ENCODE measurements around the gene PCDHB15. TPM values are rescaled to one million over a fixed set of nuclear protein-coding genes. Genes with fewer than 3 reads are reported as not detected.

Gene PCDHB15
- polyA plus RNA-seq, 3 donors from 2014 or later: 0.16 TPM; not detected in 2

DNA sequence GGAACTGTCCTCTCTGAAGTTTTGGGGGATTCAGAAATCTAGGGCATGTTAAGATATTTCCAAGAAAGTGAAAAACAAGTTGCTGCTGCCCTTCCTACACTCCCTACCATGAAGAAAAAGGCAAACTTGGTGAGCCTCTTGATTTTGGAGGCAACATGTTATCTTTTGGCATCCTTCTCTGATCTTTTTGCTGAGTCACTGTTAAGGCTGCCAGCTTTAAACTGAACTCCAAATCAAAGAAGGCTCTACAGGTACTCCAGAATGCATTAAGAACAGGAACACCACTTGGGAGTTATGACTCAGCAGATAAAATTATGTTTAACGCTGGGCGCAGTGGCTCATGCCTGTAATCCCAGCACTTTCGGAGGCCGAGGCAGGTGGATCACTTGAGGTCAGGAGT is 24.0 kb downstream of the PCDHB15 start:
- peaks cover 39 to 95% (median 87%) of the 10 kb centered on the region in 6 donors for H3K9me3 Mint-ChIP-seq
- H3K4me1 Mint-ChIP-seq: no peaks in the 10 kb centered on the region
- H3K36me3 Mint-ChIP-seq: peaks cover 21 to 34% (median 29%) of the 10 kb centered on the region in 3 donors
- H3K27ac Mint-ChIP-seq: no peak overlapping the region
- H3K27me3 Mint-ChIP-seq (ENCODE audit: low read depth in 3 of 3): peaks cover 0 to 5% (median 0%) of the 10 kb centered on the region in 3 donors
- no peak overlapping the region for H3K4me3 Mint-ChIP-seq
- DNase-seq: no peak

DNA sequence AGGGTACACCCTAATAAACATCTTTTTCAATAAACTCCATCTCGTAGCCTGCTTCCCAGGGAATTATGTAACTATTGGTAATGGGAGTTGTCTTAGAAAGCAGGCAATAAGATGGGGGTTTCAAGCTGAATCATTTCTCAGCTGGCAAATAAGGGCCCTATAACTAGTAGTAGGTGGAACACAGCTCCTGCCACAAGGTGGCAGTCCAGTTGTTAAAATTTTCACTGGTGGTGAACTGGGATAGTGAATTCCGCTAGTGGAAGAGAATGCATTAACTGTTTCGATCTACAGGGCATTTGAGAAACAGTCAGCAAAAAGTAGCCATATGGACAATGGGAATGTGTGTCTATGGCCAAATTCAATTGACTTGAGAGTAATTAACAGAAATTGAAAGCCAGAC is 27.7 kb downstream of the PCDHB15 start:
- Mint-ChIP-seq H3K36me3 (peaks cover 15 to 33% (median 21%) of the 10 kb centered on the region in 3 donors), H3K4me3 (no peak overlapping the region), H3K9me3 (peaks cover 31 to 92% (median 80%) of the 10 kb centered on the region in 6 donors), H3K27me3 (ENCODE audit: low read depth in 3 of 3) (no peaks in the 10 kb centered on the region), H3K27ac (no peak overlapping the region), H3K4me1 (no peaks in the 10 kb centered on the region)
- no peak for DNase-seq

DNA sequence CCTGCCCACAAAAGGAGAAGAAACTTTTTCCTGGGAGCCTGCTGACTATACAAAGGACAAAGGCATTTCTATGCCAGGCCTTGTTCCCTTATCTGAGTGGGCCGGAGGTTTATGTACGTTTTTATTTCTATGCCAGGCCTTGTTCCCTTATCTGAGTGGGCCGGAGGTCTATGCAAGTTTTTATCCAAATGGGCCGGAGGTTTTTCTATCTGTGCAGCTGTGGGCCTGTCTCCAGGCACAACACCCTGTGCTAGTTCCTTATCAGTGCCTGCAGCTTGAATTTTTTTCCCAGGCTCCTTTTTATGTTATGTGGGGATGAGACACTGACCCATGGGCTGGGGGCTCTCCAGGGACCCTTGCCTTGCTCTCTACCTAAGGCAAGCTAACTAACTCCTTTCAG is 53.2 kb downstream of the PCDHB15 start:
- no peak for DNase-seq
- no peak overlapping the region for H3K4me3 Mint-ChIP-seq
- no peak overlapping the region for H3K27ac Mint-ChIP-seq
- peaks cover 0 to 4% of the 10 kb centered on the region in 2 donors for H3K4me1 Mint-ChIP-seq
- H3K36me3 Mint-ChIP-seq: peaks cover 26 to 43% (median 36%) of the 10 kb centered on the region in 3 donors
- peaks cover 0 to 3% (median 2%) of the 10 kb centered on the region in 3 donors for H3K27me3 Mint-ChIP-seq (ENCODE audit: low read depth in 3 of 3)
- peaks cover 40 to 91% (median 74%) of the 10 kb centered on the region in 6 donors for H3K9me3 Mint-ChIP-seq

Other genes starting within 250 kb of the PCDHB15 start
- not detected for gene PCDHB1, start 194.0 kb upstream of the PCDHB15 start, polyA plus RNA-seq
- gene PCDHB2, start 150.8 kb upstream of the PCDHB15 start, polyA plus RNA-seq: not detected
- not detected for gene PCDHB3, start 144.9 kb upstream of the PCDHB15 start, polyA plus RNA-seq
- gene PCDHB4, start 123.6 kb upstream of the PCDHB15 start, polyA plus RNA-seq: not detected
- not detected for gene PCDHB5, start 110.2 kb upstream of the PCDHB15 start, polyA plus RNA-seq
- not detected for gene PCDHB6, start 95.3 kb upstream of the PCDHB15 start, polyA plus RNA-seq
- gene PCDHB7, start 72.8 kb upstream of the PCDHB15 start, polyA plus RNA-seq: not detected
- not detected for gene PCDHB8, start 67.6 kb upstream of the PCDHB15 start, polyA plus RNA-seq
- gene PCDHB16, start 63.0 kb upstream of the PCDHB15 start, polyA plus RNA-seq: not detected
- not detected for gene PCDHB9, start 58.2 kb upstream of the PCDHB15 start, polyA plus RNA-seq
- gene PCDHB10, start 53.0 kb upstream of the PCDHB15 start, polyA plus RNA-seq: not detected
- not detected for gene PCDHB11, start 45.8 kb upstream of the PCDHB15 start, polyA plus RNA-seq
- gene PCDHB12, start 36.7 kb upstream of the PCDHB15 start, polyA plus RNA-seq: not detected
- gene PCDHB13, start 31.5 kb upstream of the PCDHB15 start, polyA plus RNA-seq: not detected
- gene PCDHB14, start 22.1 kb upstream of the PCDHB15 start, polyA plus RNA-seq: not detected
- gene SLC25A2, start 58.7 kb downstream of the PCDHB15 start, polyA plus RNA-seq: not detected
- gene TAF7, start 75.4 kb downstream of the PCDHB15 start, polyA plus RNA-seq: 100 to 1,000 TPM; 136 to 191 (median 151) TPM
- not detected for gene PCDHGA1, start 85.1 kb downstream of the PCDHB15 start, polyA plus RNA-seq
- not detected for gene PCDHGA2, start 93.4 kb downstream of the PCDHB15 start, polyA plus RNA-seq
- under 1 TPM in 1 of 3 donors, not detected in 2; 0.11 TPM for gene PCDHGA3, start 98.4 kb downstream of the PCDHB15 start, polyA plus RNA-seq
- gene PCDHGB1, start 104.7 kb downstream of the PCDHB15 start, polyA plus RNA-seq: not detected
- under 1 TPM in 2 of 3 donors, not detected in 1; 0.10 to 0.11 TPM for gene PCDHGA4, start 109.6 kb downstream of the PCDHB15 start, polyA plus RNA-seq
- gene PCDHGB2, start 114.6 kb downstream of the PCDHB15 start, polyA plus RNA-seq: not detected
- not detected for gene PCDHGA5, start 118.8 kb downstream of the PCDHB15 start, polyA plus RNA-seq
- gene PCDHGB3, start 124.8 kb downstream of the PCDHB15 start, polyA plus RNA-seq: under 1 TPM in 2 of 3 donors, not detected in 1; 0.06 to 0.15 TPM
- gene PCDHGA6, start 128.5 kb downstream of the PCDHB15 start, polyA plus RNA-seq: not detected
- gene PCDHGA7, start 137.3 kb downstream of the PCDHB15 start, polyA plus RNA-seq: not detected
- under 1 TPM in 1 of 3 donors, not detected in 2; 0.13 TPM for gene PCDHGB4, start 142.3 kb downstream of the PCDHB15 start, polyA plus RNA-seq
- gene PCDHGA8, start 147.2 kb downstream of the PCDHB15 start, polyA plus RNA-seq: under 1 TPM in 1 of 3 donors, not detected in 2; 0.07 TPM
- 1 to 10 TPM in 2 of 3 donors, under 1 TPM in 1; 0.36 to 2.1 (median 2.0) TPM for gene PCDHGB5, start 152.6 kb downstream of the PCDHB15 start, polyA plus RNA-seq
- gene PCDHGA9, start 157.4 kb downstream of the PCDHB15 start, polyA plus RNA-seq: under 1 TPM in 1 of 3 donors, not detected in 2; 0.04 TPM
- gene PCDHGB6, start 162.6 kb downstream of the PCDHB15 start, polyA plus RNA-seq: 1 to 10 TPM in 1 of 3 donors, under 1 TPM in 1, not detected in 1; 0.38 to 1.9 TPM
- under 1 TPM in 1 of 3 donors, not detected in 2; 0.43 TPM for gene PCDHGA10, start 167.6 kb downstream of the PCDHB15 start, polyA plus RNA-seq
- gene PCDHGB7, start 172.3 kb downstream of the PCDHB15 start, polyA plus RNA-seq: under 1 TPM in 1 of 3 donors, not detected in 2; 0.13 TPM
- gene PCDHGA11, start 175.7 kb downstream of the PCDHB15 start, polyA plus RNA-seq: under 1 TPM in 1 of 3 donors, not detected in 2; 0.11 TPM
- gene PCDHGA12, start 185.1 kb downstream of the PCDHB15 start, polyA plus RNA-seq: under 1 TPM in 1 of 3 donors, not detected in 2; 0.25 TPM
- gene PCDHGC3, start 230.6 kb downstream of the PCDHB15 start, polyA plus RNA-seq: 1 to 10 TPM in 1 of 3 donors, under 1 TPM in 2; 0.63 to 1.3 (median 0.77) TPM
- not detected for gene PCDHGC4, start 239.6 kb downstream of the PCDHB15 start, polyA plus RNA-seq
- not detected for gene PCDHGC5, start 243.7 kb downstream of the PCDHB15 start, polyA plus RNA-seq

Measured in immature natural killer cell (primary cell).